SJCRH30 (cell line): Measurements from ENCODE around the gene ASB1. TPM values are rescaled to one million over a fixed set of nuclear protein-coding genes. Genes with fewer than 3 reads are reported as not detected.

Source experiments
- DNase-seq, 2 experiments: peaks; one replicate each; pipeline ENCODE4 v3.0.0-alpha.2; 2015 to 2020
- H3K27ac ChIP-seq: fragments of 250-450 bp; sonication (Bioruptor Pico); 2 replicates; pipeline ENCODE4 v1.5.1; 2020; ENCODE audit warnings: mild to moderate bottlenecking, moderate library complexity
- H3K27me3 ChIP-seq: fragments of 250-450 bp; sonication (Bioruptor Pico); 2 replicates; pipeline ENCODE4 v1.5.1; 2020; ENCODE audit warnings: mild to moderate bottlenecking, moderate library complexity
- H3K36me3 ChIP-seq: fragments of 250-450 bp; sonication (Bioruptor Pico); 2 replicates; pipeline ENCODE4 v1.5.1; 2020; ENCODE audit warnings: mild to moderate bottlenecking, moderate library complexity
- H3K4me1 ChIP-seq: fragments of 250-450 bp; sonication (Bioruptor Pico); 2 replicates; pipeline ENCODE4 v1.5.1; 2020; ENCODE audit warnings: mild to moderate bottlenecking, moderate library complexity
- H3K4me3 ChIP-seq: fragments of 250-450 bp; sonication (Bioruptor Pico); 2 replicates; pipeline ENCODE4 v1.5.1; 2020; ENCODE audit warnings: mild to moderate bottlenecking, moderate library complexity
- H3K9me3 ChIP-seq: fragments of 250-450 bp; sonication (Bioruptor Pico); replicated peaks from 2 replicates; pipeline ENCODE4 v1.5.1; 2020; ENCODE audit warnings: mild to moderate bottlenecking, moderate library complexity
- total RNA-seq: library from RNA; depleted of rRNA; stranded (reverse); fragments of >200 nt; shearing (Covaris generic); gene quantifications from 2 replicates; pipeline ENCODE4 v1.2.3, GENCODE V29; 2014

Gene ASB1
- total RNA-seq, 1 experiment from 2014 or later, result 46.9 TPM

DNA sequence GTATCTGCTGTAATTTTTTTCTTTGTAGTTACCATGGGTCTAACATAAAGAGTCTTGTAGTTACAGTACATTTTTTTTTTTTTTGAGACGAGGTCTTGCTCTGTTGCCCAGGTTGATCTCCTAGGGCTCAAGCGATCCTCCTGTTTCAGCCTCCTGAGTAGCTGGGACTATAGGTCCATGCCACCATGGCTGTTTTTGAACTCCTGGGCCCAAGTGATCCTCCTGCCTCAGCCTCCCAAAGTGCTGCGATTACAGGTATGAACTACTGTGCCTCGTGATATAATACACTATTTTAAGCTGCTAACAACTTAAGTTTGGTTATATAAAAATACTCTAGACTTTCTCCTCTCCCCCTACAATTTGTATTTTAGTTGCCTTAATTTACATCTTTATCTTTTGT, 46.3 kb downstream of the ASB1 start:
- Histone ChIP-seq H3K4me1 (no peaks in the 10 kb centered on the region), H3K4me3 (no peak overlapping the region), H3K27ac (no peak overlapping the region), H3K9me3 (peaks cover 13% of the 10 kb centered on the region), H3K27me3 (no peaks in the 10 kb centered on the region), H3K36me3 (no peaks in the 10 kb centered on the region)
- no peak for DNase-seq

- DNase-seq, result no peak
- Histone ChIP-seq H3K27ac (no peak overlapping the region), H3K27me3 (no peaks in the 10 kb centered on the region), H3K36me3 (no peaks in the 10 kb centered on the region), H3K9me3 (peaks cover 13% of the 10 kb centered on the region), H3K4me3 (no peak overlapping the region), H3K4me1 (no peaks in the 10 kb centered on the region)
These were observed 46.8 kb downstream of the ASB1 start for GRCh38 chr2:238473523-238473922.

GRCh38 chr2:238475034-238475433, 48.3 kb downstream of the ASB1 start:
- Histone ChIP-seq H3K9me3 (peaks cover 16% of the 10 kb centered on the region; the same call in 1 of the 2 replicates), H3K36me3 (no peaks in the 10 kb centered on the region), H3K4me1 (no peaks in the 10 kb centered on the region), H3K27me3 (no peaks in the 10 kb centered on the region), H3K27ac (no peak overlapping the region), H3K4me3 (no peak overlapping the region)
- no peak for DNase-seq

- Histone ChIP-seq H3K9me3 (peaks cover 20% of the 10 kb centered on the region; the same call in 1 of the 2 replicates), H3K4me3 (no peak overlapping the region), H3K36me3 (no peaks in the 10 kb centered on the region), H3K4me1 (no peaks in the 10 kb centered on the region), H3K27ac (no peak overlapping the region), H3K27me3 (no peaks in the 10 kb centered on the region)
- no peak for DNase-seq
These were observed 48.8 kb downstream of the ASB1 start for GRCh38 chr2:238475566-238475965.

DNA sequence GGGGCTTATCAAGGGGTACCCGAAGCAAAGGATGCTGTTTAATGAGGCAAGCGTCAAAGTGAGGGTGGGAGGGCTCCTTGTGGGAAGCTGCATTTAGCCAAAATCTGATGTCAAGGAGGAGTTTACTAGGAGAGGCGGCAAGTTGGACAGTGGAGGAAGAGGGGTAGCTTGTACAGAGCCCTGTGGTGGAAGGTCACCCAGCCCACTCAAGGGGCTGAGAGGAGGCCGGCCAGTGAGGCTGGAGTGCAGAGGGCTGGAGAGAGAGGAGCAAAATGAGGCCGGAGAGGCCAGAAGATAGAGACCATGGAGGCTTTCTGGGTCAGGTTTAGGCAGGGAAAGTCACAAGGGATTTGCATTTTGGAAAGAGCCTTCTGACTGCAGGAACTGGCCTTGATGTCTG, 49.5 kb downstream of the ASB1 start:
- Histone ChIP-seq H3K27me3 (no peaks in the 10 kb centered on the region), H3K9me3 (peaks cover 22% of the 10 kb centered on the region; the same call in 1 of the 2 replicates), H3K4me1 (no peaks in the 10 kb centered on the region), H3K27ac (no peak overlapping the region), H3K36me3 (no peaks in the 10 kb centered on the region), H3K4me3 (no peak overlapping the region)
- DNase-seq, result no peak

- Histone ChIP-seq H3K4me3 (no peak overlapping the region), H3K27me3 (no peaks in the 10 kb centered on the region), H3K9me3 (peaks cover 18% of the 10 kb centered on the region; the same call in 1 of the 2 replicates), H3K36me3 (no peaks in the 10 kb centered on the region), H3K4me1 (no peaks in the 10 kb centered on the region), H3K27ac (no peak overlapping the region)
- DNase-seq, result no peak
These were observed 51.5 kb downstream of the ASB1 start for GRCh38 chr2:238478216-238478615.

- Histone ChIP-seq H3K4me3 (no peak overlapping the region), H3K9me3 (peaks cover 13% of the 10 kb centered on the region; the same call in 1 of the 2 replicates)
- no peak for DNase-seq
These were observed 53.1 kb downstream of the ASB1 start for GRCh38 chr2:238479847-238480246.

DNA sequence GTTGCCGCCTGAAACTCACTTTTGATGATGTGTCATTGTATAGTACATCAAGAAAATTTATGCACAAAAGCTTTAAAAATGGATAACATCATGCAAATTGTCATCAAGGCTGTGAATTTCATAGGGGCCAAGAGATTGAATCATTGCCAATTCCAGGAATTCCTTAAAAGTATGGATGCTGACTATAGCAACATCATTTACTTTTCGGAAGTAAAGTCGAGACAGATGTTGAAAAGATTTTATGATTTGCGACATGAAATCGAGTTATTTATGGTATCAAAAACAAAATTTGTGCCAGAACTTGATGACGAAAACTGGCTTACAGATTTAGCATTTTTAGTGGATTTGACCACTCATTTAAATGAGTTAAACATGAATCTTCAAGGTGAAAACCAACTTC, 56.3 kb downstream of the ASB1 start:
- H3K9me3 ChIP-seq, result peaks cover 13% of the 10 kb centered on the region; the same call in 1 of the 2 replicates
- H3K36me3 ChIP-seq, result no peaks in the 10 kb centered on the region
- no peaks in the 10 kb centered on the region for H3K27me3 ChIP-seq
- DNase-seq, result no peak
- H3K4me3 ChIP-seq, result no peak overlapping the region
- no peak overlapping the region for H3K27ac ChIP-seq
- no peaks in the 10 kb centered on the region for H3K4me1 ChIP-seq

More at GRCh38 chr2:238479847-238480246, 53.1 kb downstream of the ASB1 start:
- Histone ChIP-seq H3K27ac (no peak overlapping the region), H3K4me1 (no peaks in the 10 kb centered on the region), H3K36me3 (no peaks in the 10 kb centered on the region), H3K27me3 (no peaks in the 10 kb centered on the region)

DNA sequence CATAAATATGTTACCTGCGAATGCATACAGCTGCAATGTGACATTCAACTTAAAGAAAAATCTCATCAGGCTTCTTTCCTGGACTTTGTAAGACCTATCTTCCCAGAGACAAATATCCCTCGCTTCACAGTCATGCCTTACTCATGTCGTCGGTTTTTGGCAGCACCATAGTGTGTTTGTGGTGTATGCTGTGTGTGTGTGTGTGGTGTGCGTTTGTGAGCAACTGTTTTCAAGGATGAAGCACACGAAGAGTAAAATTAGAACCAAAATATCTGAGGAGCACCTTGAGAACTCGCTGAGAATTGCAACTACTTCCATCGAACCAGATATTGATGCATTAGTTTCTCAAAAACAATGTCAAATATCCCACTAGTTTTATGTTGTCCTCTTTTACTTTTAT, 56.9 kb downstream of the ASB1 start:
- H3K4me3 ChIP-seq, result no peak overlapping the region
- peaks cover 13% of the 10 kb centered on the region; the same call in 1 of the 2 replicates for H3K9me3 ChIP-seq
- no peak for DNase-seq
- no peaks in the 10 kb centered on the region for H3K36me3 ChIP-seq
- no peaks in the 10 kb centered on the region for H3K27me3 ChIP-seq
- H3K4me1 ChIP-seq, result no peaks in the 10 kb centered on the region
- H3K27ac ChIP-seq, result no peak overlapping the region

DNA sequence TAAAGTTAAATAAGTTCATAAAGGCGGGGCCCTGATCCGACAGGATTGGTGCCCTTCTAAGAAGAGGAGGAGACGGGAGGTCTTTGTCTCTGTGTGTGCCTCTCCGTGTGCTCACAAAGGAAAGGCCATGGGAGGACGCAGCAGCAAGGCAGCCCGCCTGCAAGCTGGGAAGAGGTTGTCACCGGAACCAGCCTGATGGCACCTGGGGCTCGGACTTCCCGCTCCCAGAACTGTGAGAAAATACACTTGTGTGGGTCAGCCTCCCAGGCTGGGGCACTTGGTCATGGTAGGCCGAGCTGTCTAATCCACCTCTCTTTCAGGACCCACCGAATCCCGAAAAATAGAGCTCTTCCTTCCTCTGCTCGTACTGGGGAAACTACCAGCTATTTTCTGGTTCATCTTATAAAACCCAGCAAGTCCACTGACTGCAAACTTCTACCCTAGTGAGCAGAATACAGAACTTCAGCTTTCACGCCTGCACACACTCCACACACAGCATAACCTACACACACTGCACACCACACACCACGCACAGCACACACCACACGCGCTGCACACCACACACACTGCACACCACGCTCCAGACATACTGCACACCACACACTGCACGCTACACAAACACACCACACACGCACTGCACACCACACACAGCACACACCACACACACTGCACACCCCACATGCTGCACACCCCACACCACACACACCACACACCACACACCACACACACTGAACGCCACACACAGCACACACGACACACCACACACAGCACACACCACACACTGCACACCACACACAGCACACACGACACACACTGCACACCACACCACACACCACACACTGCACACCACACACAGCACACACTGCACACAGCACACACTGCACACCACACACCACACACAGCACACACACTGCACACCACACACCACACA, 58.1 kb downstream of the ASB1 start:
- Histone ChIP-seq H3K27ac (no peak overlapping the region), H3K4me1 (no peaks in the 10 kb centered on the region), H3K9me3 (peaks cover 9% of the 10 kb centered on the region; the same call in 1 of the 2 replicates), H3K36me3 (no peaks in the 10 kb centered on the region), H3K27me3 (no peaks in the 10 kb centered on the region), H3K4me3 (no peak overlapping the region)
- no peak for DNase-seq

- Histone ChIP-seq H3K9me3 (no peaks in the 10 kb centered on the region), H3K36me3 (no peaks in the 10 kb centered on the region), H3K27me3 (peaks cover 5% of the 10 kb centered on the region; the same call in 1 of the 2 replicates), H3K27ac (no peak overlapping the region), H3K4me1 (no peaks in the 10 kb centered on the region), H3K4me3 (no peak overlapping the region)
- no peak for DNase-seq
These were observed 59.6 kb downstream of the ASB1 start for GRCh38 chr2:238486123-238486848.

DNA sequence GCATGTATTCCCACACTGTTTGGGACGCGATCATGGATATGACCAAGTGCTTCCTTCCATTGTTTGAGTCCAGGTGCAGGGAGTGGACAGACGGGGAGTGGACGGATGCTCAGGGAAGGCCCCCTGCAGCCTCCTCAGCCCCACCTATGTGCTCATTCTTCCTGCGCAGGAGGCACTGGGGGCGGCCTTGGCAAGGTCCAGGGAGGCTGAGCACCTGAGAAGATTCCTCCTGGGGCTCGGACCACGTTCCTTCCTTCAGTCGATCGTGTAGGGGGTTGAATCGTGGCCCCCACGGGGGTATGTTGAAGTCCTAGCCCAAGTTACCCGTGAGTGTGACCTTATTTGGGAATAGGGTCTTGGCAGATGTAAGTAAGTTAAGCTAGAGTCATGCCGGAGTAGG, 60.4 kb downstream of the ASB1 start:
- no peak for DNase-seq
- Histone ChIP-seq H3K36me3 (no peaks in the 10 kb centered on the region), H3K4me1 (no peaks in the 10 kb centered on the region)

GRCh38 chr2:238487652-238488346, 61.1 kb downstream of the ASB1 start:
- no peak for DNase-seq
- Histone ChIP-seq H3K4me1 (no peaks in the 10 kb centered on the region), H3K27me3 (peaks cover 6% of the 10 kb centered on the region; the same call in 1 of the 2 replicates), H3K36me3 (no peaks in the 10 kb centered on the region), H3K4me3 (no peak overlapping the region), H3K27ac (no peak overlapping the region), H3K9me3 (no peaks in the 10 kb centered on the region)

More for the DNA sequence above, 60.4 kb downstream of the ASB1 start:
- Histone ChIP-seq H3K27me3 (peaks cover 6% of the 10 kb centered on the region; the same call in 1 of the 2 replicates), H3K4me3 (no peak overlapping the region), H3K9me3 (no peaks in the 10 kb centered on the region), H3K27ac (no peak overlapping the region)

DNA sequence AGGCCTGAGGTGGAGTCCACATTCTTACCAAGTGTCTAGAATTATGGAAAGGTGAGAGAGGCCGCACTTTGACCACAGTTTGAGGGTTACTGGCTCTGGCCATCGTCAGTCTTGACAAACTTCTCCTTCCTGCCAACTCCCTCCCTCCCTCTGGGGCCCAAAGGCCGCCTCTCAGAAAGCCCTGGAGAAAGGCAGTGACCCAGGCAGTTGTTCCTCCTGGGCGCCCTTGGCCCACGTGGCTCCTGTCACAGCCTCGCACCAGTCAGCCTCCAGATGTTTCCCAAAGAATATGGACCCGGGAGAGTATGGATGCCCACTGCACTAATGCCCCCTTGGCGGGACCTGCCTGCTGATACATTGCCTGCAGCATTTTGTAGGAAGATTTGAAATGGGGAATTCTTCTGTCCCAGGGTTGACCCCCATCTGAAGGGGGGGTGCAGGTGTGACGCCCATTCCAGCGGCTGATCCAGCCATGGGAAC, 61.7 kb downstream of the ASB1 start:
- Histone ChIP-seq H3K36me3 (no peaks in the 10 kb centered on the region), H3K27me3 (peaks cover 6% of the 10 kb centered on the region; the same call in 1 of the 2 replicates), H3K4me3 (no peak overlapping the region), H3K9me3 (no peaks in the 10 kb centered on the region), H3K4me1 (no peaks in the 10 kb centered on the region), H3K27ac (no peak overlapping the region)
- no peak for DNase-seq
